BLaER1 treated with 17β-estradiol and CSF1 and Interleukin-3, amounts not matched to agents 10 nM and 100 nM (cell line): ENCODE data around the gene TDRD10.

Experiments used
- H3K27ac ChIP-seq, 11 experiments: shearing (Covaris generic); formaldehyde crosslinking; 2 replicates each; pipeline ENCODE4 v1.8.1; 2022
- H3K27me3 ChIP-seq, 11 experiments: shearing (Covaris generic); formaldehyde crosslinking; 2 replicates each; pipeline ENCODE4 v1.8.1; 2022
- H3K36me3 ChIP-seq, 11 experiments: shearing (Covaris generic); formaldehyde crosslinking; 2 replicates each; pipeline ENCODE4 v1.8.1; 2022
- H3K4me1 ChIP-seq, 10 experiments: shearing (Covaris generic); formaldehyde crosslinking; 2 replicates each; pipeline ENCODE4 v1.8.1; 2022
- H3K4me2 ChIP-seq, 11 experiments: shearing (Covaris generic); formaldehyde crosslinking; 2 replicates each; pipeline ENCODE4 v1.8.1; 2022
- H3K4me3 ChIP-seq, 10 experiments: shearing (Covaris generic); formaldehyde crosslinking; 2 replicates each; pipeline ENCODE4 v1.8.1; 2022
- H3K9ac ChIP-seq, 11 experiments: shearing (Covaris generic); formaldehyde crosslinking; 2 replicates each; pipeline ENCODE4 v1.8.1; 2022
- H3K9me3 ChIP-seq, 11 experiments: shearing (Covaris generic); formaldehyde crosslinking; replicated peaks in 1 of 11; 2 replicates each; pipeline ENCODE4 v1.8.1; 2022
- H4K20me1 ChIP-seq, 11 experiments: shearing (Covaris generic); formaldehyde crosslinking; 2 replicates each; pipeline ENCODE4 v1.8.1; 2022
- Cebpa-rat ChIP-seq, 11 experiments: shearing (Covaris generic); IDR thresholded peaks; 2 replicates each; pipeline ENCODE4 v1.8.1; 2022

The TDRD10 gene

DNA sequence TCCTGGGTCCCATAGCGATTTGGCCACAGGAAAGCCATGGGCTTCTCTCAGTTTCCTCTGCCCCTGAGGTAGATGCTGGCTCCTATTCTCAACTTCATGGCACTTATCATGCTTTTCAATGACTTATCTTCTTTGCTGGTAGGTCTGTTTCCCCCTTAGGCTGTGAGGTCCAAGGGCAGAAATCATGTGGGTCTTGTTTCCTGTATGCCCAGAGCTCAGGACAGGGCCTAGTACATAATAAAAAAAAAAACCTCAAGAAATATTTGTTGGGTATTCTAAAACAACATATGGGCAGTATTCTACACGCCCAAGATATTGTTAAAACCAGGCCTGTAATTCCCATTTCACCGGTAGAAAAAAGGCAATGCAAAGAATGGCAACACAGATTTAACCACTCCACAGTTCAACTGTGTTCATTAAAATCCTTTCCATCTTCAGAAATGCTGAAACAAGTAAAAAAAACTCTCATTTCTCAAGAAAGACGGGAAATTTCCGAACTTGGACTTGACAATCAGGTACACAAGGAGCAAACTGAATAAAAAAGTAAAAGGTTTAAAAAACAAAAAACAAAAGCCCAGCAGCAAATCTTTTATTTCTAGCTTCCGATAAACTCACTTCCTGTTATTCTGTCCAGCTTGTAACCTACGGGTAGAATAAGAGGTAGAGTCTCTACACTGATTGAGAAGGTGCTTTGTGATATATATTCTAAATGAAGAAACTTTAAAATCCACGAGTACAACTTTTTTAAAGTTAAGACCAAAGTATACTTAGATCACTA, 6.3 kb upstream of the TDRD10 start:
- no peak overlapping the region for H3K4me3 ChIP-seq
- H3K9ac ChIP-seq: peak overlapping the region in 2 of 11 experiments; percentile 10 to 36; a peak in 2 of 22 replicates
- no peak for TF ChIP-seq Cebpa-rat (IDR thresholded peaks at IDR 0.05)
- peaks cover 86 to 100% (median 92%) of the 10 kb centered on the region in 10 experiments for H3K4me1 ChIP-seq
- peak overlapping the region in 9 of 11 experiments; percentile 27 to 85 (median 72); a peak in 17 of 22 replicates for H3K27ac ChIP-seq
- peak overlapping the region; percentile 55 to 93 (median 80) for H3K4me2 ChIP-seq
- H3K27me3 ChIP-seq: peaks cover 3 to 10% (median 7%) of the 10 kb centered on the region in 11 experiments; a peak in 20 of 22 replicates
- no peaks in the 10 kb centered on the region for H3K36me3 ChIP-seq
- H3K9me3 ChIP-seq: no peaks in the 10 kb centered on the region
- no peaks in the 10 kb centered on the region for H4K20me1 ChIP-seq

DNA sequence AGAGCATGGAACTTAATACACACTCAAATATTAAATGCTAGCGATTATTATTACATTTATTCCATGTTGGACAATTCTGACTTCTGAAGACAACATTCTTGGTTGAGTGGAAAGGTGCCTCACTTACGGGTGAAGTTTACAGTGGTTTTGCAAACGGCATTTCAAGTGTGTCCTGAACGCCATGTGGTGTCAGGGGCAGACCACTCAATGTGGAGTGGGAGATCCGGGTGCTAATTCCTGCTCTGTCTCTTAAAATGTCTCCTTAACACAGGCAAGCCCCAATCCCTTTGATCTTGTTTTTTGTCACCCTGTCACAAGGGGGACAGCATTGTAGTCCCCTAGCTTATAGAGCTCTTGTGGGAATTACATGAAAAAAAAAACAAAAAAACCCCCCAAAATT, 5.6 kb upstream of the TDRD10 start:
- Histone ChIP-seq H3K4me2 (peak overlapping the region; percentile 68 to 93 (median 80)), H3K9me3 (peaks cover 0 to 4% (median 1%) of the 10 kb centered on the region in 11 experiments; a peak in 13 of 22 replicates), H3K9ac (peak overlapping the region in 10 of 11 experiments; percentile 45 to 73 (median 56); a peak in 15 of 22 replicates), H4K20me1 (no peaks in the 10 kb centered on the region), H3K4me3 (no peak overlapping the region; a peak in 2 of 20 replicates), H3K27me3 (peaks cover 10 to 17% (median 14%) of the 10 kb centered on the region in 11 experiments), H3K27ac (peak overlapping the region; percentile 48 to 85 (median 72); a peak in 20 of 22 replicates), H3K36me3 (no peaks in the 10 kb centered on the region), H3K4me1 (peaks cover 85 to 100% (median 98%) of the 10 kb centered on the region in 10 experiments)
- TF ChIP-seq Cebpa-rat (IDR thresholded peaks at IDR 0.05): no peak

DNA sequence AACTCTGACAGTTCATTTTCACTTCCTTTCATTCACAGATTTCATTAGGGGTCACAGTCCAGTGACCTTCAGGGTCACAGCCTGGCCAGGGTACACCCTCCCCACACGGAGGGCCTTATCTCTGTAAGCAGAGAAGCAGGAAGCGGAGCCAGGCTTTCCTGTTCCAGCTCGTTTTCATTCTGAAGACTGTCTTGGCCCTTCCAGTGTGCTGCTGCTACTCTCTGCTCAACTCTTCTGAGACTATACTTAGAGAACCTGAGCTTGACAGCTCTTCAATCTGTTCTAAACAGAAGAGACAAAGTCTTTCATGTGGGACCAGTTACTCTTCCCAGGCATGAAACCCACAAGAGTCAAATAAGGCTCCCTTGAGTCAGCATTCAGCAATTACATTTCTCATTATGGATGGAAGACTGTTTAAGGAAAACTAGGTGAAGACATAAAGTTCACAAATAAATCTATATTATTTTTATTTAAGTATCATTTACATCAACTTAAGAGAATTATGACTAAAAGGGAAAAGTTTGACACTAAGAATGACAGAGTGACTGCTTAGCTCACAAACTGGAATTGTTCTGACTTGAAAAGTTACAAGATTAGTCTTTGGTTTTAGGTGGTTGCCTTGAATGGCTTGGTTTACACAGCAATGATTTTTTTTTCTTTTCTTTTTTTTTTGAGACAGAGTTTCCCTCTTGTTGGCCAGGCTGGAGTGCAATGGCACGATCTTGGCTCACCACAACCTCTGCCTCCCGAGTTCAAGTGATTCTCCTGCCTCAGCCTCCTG, 4.8 kb upstream of the TDRD10 start:
- peak overlapping the region; percentile 25 to 73 (median 57); a peak in 17 of 22 replicates for H3K9ac ChIP-seq
- peaks cover 85 to 100% (median 100%) of the 10 kb centered on the region in 10 experiments for H3K4me1 ChIP-seq
- no peak for TF ChIP-seq Cebpa-rat (IDR thresholded peaks at IDR 0.05)
- no peaks in the 10 kb centered on the region for H3K36me3 ChIP-seq
- H3K9me3 ChIP-seq: peaks cover under 1 to 12% (median 10%) of the 10 kb centered on the region in 11 experiments; a peak in 19 of 22 replicates
- H3K27ac ChIP-seq: peak overlapping the region; percentile 48 to 85 (median 72); a peak in 20 of 22 replicates
- peaks cover 19 to 25% (median 22%) of the 10 kb centered on the region in 11 experiments for H3K27me3 ChIP-seq
- H3K4me2 ChIP-seq: peak overlapping the region; percentile 68 to 93 (median 80)
- peak overlapping the region in 1 of 10 experiments; percentile 11; a peak in 2 of 20 replicates for H3K4me3 ChIP-seq
- no peaks in the 10 kb centered on the region for H4K20me1 ChIP-seq

DNA sequence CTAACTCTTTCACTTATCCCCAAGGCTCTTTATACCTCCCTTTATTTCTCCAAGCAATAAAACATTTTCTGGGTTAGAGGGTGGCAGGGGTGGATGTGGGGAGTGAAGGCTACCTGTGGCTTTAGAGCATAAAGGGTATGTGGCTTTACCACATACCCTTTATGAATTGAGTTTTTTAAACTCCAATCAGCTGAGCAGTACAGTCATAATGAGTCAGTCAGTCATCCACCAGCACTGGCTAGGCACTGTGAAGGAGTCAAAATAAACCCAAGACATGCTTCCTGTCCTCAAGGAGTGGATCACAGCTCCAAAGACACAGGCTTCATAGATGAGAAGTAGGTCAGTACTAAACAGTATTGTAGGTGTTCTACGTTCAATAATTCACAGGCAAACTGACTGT, 2.6 kb upstream of the TDRD10 start:
- Histone ChIP-seq H3K9ac (no peak overlapping the region), H3K4me1 (peaks cover 68 to 84% (median 81%) of the 10 kb centered on the region in 10 experiments), H3K36me3 (no peaks in the 10 kb centered on the region), H3K4me2 (peak overlapping the region; percentile 7 to 93 (median 74); a peak in 20 of 22 replicates), H3K4me3 (no peak overlapping the region), H3K9me3 (peaks cover 10 to 23% (median 19%) of the 10 kb centered on the region in 11 experiments; a peak in 20 of 22 replicates), H3K27me3 (peaks cover 35 to 44% (median 42%) of the 10 kb centered on the region in 11 experiments), H4K20me1 (no peaks in the 10 kb centered on the region), H3K27ac (no peak overlapping the region)
- no peak for TF ChIP-seq Cebpa-rat (IDR thresholded peaks at IDR 0.05)

DNA sequence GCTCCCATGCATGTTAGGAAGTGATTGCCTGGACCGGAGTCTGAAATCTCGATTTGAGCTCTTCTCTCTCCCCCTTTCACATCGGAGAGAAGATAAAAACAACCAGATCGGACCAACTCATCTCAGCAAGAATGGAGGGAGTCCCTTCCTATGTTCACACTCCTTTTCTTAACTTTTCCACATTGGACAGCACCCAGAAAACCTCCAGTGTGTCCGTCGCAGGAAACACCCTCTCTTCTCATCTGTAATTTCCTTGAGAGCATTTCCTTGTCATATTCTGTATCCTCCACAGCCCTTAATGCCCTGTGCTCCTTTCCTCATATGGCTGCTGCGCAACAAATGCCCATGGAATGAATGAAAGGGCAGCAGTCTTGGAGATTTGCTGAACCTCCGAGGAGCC, 1.5 kb upstream of the TDRD10 start:
- H3K27me3 ChIP-seq: peaks cover 35 to 47% (median 42%) of the 10 kb centered on the region in 11 experiments
- TF ChIP-seq Cebpa-rat (IDR thresholded peaks at IDR 0.05): no peak
- no peak overlapping the region for H3K4me3 ChIP-seq
- no peaks in the 10 kb centered on the region for H4K20me1 ChIP-seq
- no peak overlapping the region for H3K27ac ChIP-seq
- no peaks in the 10 kb centered on the region for H3K36me3 ChIP-seq
- peaks cover 10 to 23% (median 19%) of the 10 kb centered on the region in 11 experiments; a peak in 20 of 22 replicates for H3K9me3 ChIP-seq
- H3K4me1 ChIP-seq: peaks cover 57 to 73% (median 71%) of the 10 kb centered on the region in 10 experiments
- H3K4me2 ChIP-seq: peak overlapping the region in 9 of 11 experiments; percentile 57 to 93 (median 76); a peak in 18 of 22 replicates
- no peak overlapping the region for H3K9ac ChIP-seq

DNA sequence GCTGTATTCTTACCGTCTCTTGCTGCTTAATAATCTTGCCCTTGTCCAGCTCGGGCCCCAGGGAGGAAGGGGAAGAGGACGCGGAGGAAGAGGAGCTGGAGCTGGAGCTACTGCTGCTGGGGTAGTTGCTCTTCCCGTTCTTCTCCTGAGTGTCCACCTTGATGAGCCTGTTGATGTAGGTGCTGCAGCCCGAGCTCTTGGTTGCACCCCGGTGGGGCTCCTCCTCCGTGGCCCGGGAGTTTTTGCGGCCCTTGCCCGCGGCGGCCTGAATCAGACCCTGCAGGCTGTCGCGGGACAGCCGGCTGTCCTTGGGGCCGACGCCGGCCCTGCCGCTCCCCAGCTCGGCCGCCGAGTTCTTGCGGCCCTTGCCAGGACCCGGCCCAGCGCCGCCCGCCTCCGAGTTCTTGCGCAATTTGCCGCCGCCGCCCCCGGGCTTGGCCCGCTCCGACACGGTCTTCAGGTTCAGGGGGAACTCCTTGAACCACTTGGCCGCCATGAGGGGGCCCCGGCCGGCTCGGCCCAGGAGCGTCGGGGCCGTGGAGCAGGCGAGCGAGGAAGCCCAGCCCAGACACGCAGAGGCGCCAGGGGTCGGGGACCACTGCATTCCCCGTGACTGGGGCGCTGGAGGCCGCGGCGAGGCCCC, 475 bp upstream of the TDRD10 start:
- peak overlapping the region; percentile 28 to 51 (median 41); a peak in 18 of 20 replicates for H3K4me3 ChIP-seq
- peak overlapping the region; percentile 57 to 93 (median 76) for H3K4me2 ChIP-seq
- H3K36me3 ChIP-seq: no peaks in the 10 kb centered on the region
- H4K20me1 ChIP-seq: no peaks in the 10 kb centered on the region
- H3K9ac ChIP-seq: 0 out of 22 replicates have a peak overlapping the region, but pooled peaks of 1 of the 11 experiments have one; percentile 18
- H3K27me3 ChIP-seq: peaks cover 35 to 47% (median 42%) of the 10 kb centered on the region in 11 experiments
- H3K4me1 ChIP-seq: peaks cover 47 to 63% (median 61%) of the 10 kb centered on the region in 10 experiments
- H3K27ac ChIP-seq: no peak overlapping the region
- H3K9me3 ChIP-seq: peaks cover 18 to 32% (median 22%) of the 10 kb centered on the region in 11 experiments; a peak in 21 of 22 replicates
- peak in 5 of 11 experiments; percentile 19 to 84 (median 47); a peak in 5 of 22 replicates for TF ChIP-seq Cebpa-rat (IDR thresholded peaks at IDR 0.05)

DNA sequence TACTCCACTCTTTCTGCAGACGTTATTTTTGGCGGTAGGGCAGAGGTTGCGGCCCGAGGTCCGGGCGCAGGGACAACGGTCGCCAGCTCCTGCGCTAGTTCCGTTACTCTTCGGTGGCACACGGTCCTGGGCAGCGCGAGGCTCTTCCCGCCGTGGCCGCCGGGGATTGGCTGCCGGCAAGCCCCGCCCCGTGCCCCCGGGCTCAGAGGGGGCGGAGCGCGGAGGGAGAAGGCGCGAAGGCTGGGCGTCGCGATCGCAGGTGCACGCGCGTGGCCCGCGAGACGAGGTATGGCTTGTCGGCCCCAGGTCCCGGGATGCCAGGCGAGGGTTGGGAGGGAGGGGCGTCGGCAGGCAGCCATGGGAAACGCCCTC, 711 bp downstream of the TDRD10 start:
- no peak overlapping the region for H3K9ac ChIP-seq
- peak overlapping the region; percentile 28 to 51 (median 41); a peak in 14 of 20 replicates for H3K4me3 ChIP-seq
- H3K27ac ChIP-seq: no peak overlapping the region
- H3K4me2 ChIP-seq: peak overlapping the region; percentile 57 to 93 (median 76)
- no peaks in the 10 kb centered on the region for H4K20me1 ChIP-seq
- peaks cover 18 to 33% (median 22%) of the 10 kb centered on the region in 11 experiments; a peak in 21 of 22 replicates for H3K9me3 ChIP-seq
- no peak for TF ChIP-seq Cebpa-rat (IDR thresholded peaks at IDR 0.05)
- H3K27me3 ChIP-seq: peaks cover 35 to 47% (median 42%) of the 10 kb centered on the region in 11 experiments
- no peaks in the 10 kb centered on the region for H3K36me3 ChIP-seq
- H3K4me1 ChIP-seq: peaks cover 35 to 53% (median 49%) of the 10 kb centered on the region in 10 experiments

DNA sequence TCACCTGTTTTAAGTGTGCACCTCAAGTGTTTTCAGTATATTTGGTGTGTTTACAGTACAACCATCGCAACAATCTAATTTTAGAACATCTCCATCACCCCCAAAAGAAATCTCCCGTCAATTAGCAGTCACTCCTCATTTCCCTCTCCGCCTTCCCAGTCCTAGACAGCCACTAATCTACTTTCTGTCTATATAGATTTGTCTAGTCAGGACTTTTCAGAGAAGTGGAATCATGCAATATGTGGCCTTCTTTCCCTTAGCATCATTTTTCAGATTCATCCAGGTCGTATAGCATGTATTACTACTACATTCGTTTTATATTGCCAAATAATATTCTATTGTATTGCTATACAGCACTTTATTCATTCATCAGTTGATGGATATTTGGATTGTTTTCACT, 1.9 kb downstream of the TDRD10 start:
- Histone ChIP-seq H3K27me3 (peaks cover 35 to 47% (median 42%) of the 10 kb centered on the region in 11 experiments), H3K4me1 (peaks cover 29 to 42% (median 38%) of the 10 kb centered on the region in 10 experiments), H4K20me1 (no peaks in the 10 kb centered on the region), H3K9ac (no peak overlapping the region), H3K36me3 (no peaks in the 10 kb centered on the region), H3K27ac (no peak overlapping the region), H3K4me2 (no peak overlapping the region), H3K9me3 (peaks cover 18 to 33% (median 22%) of the 10 kb centered on the region in 11 experiments; a peak in 21 of 22 replicates), H3K4me3 (no peak overlapping the region)
- TF ChIP-seq Cebpa-rat (IDR thresholded peaks at IDR 0.05): no peak
